HG03457 (cell line): Measurements from ENCODE around the gene HYAL1.
"Not testable (repeated sequence)": the region's sequence is repeated elsewhere in the genome, so short reads cannot be mapped to it uniquely, and the experiment has no call there.

Experiments used
- ATAC-seq: cut with Tn5 transposase; IDR thresholded peaks from one replicate; pipeline ENCODE4 v1.9.1; 2021; ENCODE audit warnings: moderate number of reproducible peaks; ENCODE audit not compliant: unreplicated experiment

Gene HYAL1

DNA sequence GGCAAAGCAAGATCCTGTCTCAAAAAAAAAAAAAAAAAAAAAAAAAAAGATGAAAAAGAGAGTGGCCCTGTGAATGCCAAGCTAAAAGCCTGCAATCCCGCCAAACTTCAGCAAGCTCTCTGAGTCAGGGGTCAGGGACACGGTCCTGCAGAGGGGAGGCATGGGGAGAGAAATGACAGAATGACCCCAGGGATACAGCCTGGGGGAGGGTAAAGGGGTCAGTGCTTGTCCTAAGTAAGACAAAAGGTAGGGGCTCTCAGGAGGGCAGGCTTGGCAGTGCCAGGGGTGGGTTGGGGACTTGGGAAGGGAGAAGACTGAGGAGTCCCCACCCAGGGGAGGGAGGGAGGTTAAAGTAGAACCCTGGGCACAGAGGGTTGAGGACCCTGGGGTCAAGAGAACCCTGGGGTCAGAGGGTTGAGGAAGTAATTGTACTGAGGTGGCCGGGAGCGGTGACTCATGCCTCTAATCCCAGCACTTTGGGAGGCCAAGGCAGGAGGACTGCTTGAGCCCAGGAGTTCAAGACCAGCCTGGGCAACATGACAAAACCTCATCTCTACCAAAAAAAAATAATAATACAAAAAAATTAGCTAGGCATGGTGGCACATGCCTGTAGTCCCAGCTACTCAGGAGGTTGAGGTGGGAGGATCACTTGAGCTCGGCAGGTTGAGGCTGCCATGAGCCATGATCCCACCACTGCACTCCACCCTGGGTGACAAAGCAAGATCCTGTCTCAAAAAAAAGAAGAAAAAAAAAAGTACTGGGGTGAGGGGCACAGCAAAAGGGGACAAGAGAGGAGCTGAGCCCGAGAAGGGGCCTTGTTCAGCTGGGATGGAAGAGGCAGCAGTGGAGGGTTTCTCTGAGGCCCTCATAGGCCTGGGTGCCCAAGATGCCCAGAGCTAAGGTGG lies 39.6 kb downstream of the HYAL1 start:
- ATAC-seq = no peak

DNA sequence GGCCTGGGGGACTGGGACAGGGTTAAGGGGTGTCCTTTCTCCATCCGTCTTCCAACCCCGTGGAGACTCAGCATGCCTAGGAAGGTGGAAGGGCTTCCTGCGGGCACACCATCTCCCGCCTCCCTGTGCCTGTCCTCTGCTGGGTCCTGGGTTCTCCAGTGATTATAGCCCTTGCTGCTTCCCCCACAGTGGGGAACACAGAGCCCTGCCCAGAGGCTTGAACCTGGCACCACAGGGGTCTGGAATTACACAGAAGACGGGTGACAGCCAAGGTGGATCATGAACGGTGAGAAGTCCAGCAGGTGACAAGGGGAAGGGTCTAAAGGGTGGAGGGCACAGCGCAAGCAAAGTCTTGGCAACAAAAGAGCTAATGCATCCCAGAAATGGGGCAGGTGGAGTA lies 40.6 kb downstream of the HYAL1 start:
- ATAC-seq = no peak

DNA sequence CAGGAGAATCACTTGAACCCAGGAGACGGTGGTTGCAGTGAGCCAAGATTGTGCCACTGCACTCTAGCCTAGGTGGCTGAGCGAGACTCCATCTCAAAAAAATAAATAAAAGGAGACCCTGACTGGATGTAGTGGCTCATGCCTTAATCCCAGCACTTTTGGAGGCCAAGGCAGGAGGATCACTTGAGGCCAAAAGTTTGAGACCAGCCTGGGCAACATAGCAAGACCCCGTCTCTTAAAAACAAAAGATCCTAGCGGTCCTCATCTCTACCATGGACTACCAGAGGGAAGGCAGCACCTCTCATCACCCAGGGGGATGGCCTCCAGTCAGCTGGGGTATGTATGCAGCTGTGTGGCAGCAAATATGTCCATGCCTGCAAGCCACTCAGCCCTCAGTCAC lies 41.2 kb downstream of the HYAL1 start:
- not testable (repeated sequence) for ATAC-seq

DNA sequence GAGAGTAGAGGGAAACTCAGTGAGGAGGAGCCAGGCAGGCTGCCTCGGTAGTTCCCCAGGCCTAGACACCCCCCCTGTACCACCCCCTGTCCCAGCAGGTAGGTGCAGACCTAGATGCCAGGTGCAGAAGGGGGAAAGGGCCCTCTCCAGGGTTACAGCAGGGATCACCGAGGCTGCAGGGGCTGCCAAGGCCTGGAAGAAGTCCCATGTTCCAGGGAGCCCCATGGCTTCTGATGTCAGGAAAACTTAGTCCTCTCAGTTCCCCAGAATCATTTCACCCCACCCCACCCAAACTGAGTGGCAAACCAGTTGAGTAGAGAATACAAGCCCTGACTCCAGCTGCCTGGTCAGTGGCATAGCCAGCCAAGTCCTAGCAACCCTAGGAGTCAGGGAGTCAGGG lies 41.9 kb downstream of the HYAL1 start:
- no peak for ATAC-seq

- ATAC-seq = no peak
Observed at GRCh38 chr3:50260942-50261441, 42.4 kb downstream of the HYAL1 start.

GRCh38 chr3:50260027-50260941 lies 43.1 kb downstream of the HYAL1 start:
- no peak for ATAC-seq

DNA sequence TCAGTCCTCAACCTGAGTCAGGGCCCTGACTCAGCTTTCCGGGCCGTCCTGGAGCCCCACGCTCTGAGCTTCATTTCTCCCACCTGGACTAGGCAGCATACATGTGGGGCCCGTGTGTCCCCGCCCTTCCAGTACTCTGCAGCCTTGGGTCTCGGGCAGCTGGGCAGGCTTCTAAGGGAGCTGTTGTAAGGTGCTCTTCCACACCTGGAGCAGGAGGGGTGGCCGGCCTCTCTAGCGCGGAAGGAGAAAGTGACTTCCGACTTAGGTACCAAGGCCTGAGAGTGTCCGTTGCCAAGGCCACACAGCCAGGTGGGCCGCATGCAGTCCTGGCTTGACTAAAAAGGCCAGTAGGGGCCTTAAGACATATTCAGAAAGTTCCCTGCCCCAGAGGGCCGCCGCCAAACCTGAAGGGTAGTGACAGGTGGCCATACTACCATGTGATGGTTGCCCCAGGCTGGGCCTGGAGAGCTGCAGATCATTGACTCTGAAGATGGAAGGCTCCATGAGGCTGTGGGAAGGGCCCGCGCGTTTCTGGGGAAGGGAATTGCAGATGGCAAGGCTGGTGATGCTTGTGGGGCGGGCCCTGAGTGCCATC lies 43.8 kb downstream of the HYAL1 start:
- ATAC-seq = no peak

- ATAC-seq = no peak
Observed at GRCh38 chr3:50258979-50259378, 44.4 kb downstream of the HYAL1 start.

DNA sequence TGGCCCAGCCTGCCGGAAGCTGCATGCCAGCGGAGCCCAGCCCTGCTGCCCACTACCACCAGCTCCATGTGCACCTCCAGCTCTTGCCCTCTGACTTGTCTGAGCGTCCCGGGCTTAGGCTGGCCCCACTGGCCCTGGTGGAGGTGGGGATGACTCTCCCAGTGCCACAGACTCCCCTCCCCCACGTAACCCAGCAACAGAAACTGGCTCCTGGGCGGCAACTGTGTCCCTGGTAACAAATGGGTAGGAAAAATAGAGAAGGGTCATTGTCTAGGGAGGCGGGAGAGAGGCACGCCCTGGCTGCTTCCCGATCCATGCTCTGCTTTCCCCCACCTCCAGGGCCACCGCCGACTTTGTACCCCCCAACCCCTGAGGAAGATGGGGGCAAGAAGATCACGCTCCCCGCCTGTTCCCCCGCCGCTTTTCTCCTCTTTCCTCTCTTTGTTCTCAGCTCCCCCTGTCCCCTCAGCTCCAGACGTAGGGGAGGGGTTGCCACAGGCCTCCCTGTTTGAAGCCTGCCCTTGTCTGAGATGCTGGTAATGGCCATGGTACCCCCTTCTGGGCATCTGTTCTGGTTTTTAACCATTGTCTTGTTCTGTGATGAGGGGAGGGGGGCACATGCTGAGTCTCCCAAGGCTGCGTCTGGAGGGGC lies 45.2 kb downstream of the HYAL1 start:
- ATAC-seq = no peak

DNA sequence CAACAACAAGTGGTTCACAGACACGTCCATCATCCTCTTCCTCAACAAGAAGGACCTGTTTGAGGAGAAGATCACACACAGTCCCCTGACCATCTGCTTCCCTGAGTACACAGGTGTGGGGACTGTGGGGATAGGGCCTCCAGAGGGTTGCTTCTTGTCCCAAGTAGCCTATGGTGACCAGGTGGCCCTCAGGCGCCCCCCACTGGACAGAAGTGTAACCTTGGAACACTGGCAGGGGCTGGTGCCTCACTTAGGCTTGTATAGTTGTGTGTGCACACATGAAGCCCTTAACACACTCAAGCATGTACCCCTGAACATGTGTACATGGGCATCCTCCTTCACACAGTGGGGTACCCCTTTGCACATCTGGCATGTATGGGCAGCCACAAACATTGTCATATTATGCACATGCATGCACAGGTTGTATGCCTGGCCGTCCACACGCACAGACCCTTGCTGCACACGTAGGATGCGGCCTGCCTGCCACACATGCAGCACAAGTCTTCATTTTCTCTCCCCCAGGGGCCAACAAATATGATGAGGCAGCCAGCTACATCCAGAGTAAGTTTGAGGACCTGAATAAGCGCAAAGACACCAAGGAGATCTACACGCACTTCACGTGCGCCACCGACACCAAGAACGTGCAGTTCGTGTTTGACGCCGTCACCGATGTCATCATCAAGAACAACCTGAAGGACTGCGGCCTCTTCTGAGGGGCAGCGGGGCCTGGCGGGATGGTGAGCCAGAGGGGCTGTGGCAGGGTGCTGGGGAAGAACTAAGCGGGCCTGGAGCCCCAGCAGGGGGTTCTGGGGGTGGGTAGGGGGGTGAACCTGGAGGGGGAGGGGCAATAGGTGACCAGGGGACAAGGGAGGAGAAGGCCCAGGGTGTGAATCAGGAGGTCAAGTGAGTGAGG lies 46.1 kb downstream of the HYAL1 start:
- ATAC-seq = no peak

GRCh38 chr3:50255251-50255615 lies 48.1 kb downstream of the HYAL1 start:
- no peak for ATAC-seq

GRCh38 chr3:50254577-50255250 lies 48.7 kb downstream of the HYAL1 start:
- ATAC-seq = no peak

- no peak for ATAC-seq
Observed at GRCh38 chr3:50251220-50251619, 52.2 kb downstream of the HYAL1 start.

- no peak for ATAC-seq
Observed at GRCh38 chr3:50250514-50250913, 52.9 kb downstream of the HYAL1 start.
